GM23338 (cell line): ENCODE measurements around the gene GADL1. TPM values are rescaled to one million over a fixed set of nuclear protein-coding genes. Genes with fewer than 3 reads are reported as not detected.

ENCODE experiments used
- ATAC-seq: fragments of 200-7000 bp; cut with Tn5 transposase; 3 replicates; pipeline ENCODE4 v1.9.1; 2020
- DNase-seq: peaks from one replicate; pipeline ENCODE4 v3.0.0-alpha.2; 2015; ENCODE audit warnings: low spot score
- H2AFZ ChIP-seq: fragments of 200-600 bp; sonication (generic); 2 replicates; pipeline ENCODE4 v1.8.0; 2016; ENCODE audit warnings: antibody characterized with exemption, mild to moderate bottlenecking, moderate library complexity
- H3F3A ChIP-seq: fragments of 200-600 bp; sonication (generic); replicated peaks from 2 replicates; pipeline ENCODE4 v1.8.0; 2017; ENCODE audit warnings: antibody characterized with exemption, mixed run types, low read depth
- H3K27ac ChIP-seq: fragments of 200-600 bp; sonication (generic); 2 replicates; pipeline ENCODE4 v1.6.1; 2016; ENCODE audit warnings: low read depth
- H3K27me3 ChIP-seq: fragments of 200-600 bp; sonication (generic); 2 replicates; pipeline ENCODE4 v1.8.0; 2016; ENCODE audit warnings: mild to moderate bottlenecking, mixed run types, moderate library complexity; ENCODE audit not compliant: insufficient read depth
- H3K36me3 ChIP-seq: fragments of 200-600 bp; sonication (generic); 2 replicates; pipeline ENCODE4 v1.8.0; 2016; ENCODE audit warnings: mild to moderate bottlenecking; ENCODE audit not compliant: insufficient read depth
- H3K4me1 ChIP-seq: fragments of 200-600 bp; sonication (generic); 2 replicates; pipeline ENCODE4 v1.8.0; 2016; ENCODE audit warnings: mild to moderate bottlenecking, moderate library complexity; ENCODE audit not compliant: insufficient read depth
- H3K4me2 ChIP-seq: fragments of 200-600 bp; sonication (generic); 2 replicates; pipeline ENCODE4 v1.7.1; 2017; ENCODE audit warnings: mixed run types
- H3K4me3 ChIP-seq: fragments of 200-600 bp; sonication (generic); 2 replicates; pipeline ENCODE4 v1.6.1; 2016; ENCODE audit warnings: mixed run types
- H3K79me2 ChIP-seq: fragments of 200-600 bp; sonication (generic); replicated peaks from 2 replicates; pipeline ENCODE4 v1.8.0; 2017; ENCODE audit warnings: mild to moderate bottlenecking; ENCODE audit not compliant: insufficient read depth
- H3K9me2 ChIP-seq: fragments of 200-600 bp; sonication (generic); 2 replicates; pipeline ENCODE4 v1.8.0; 2017; ENCODE audit not compliant: insufficient read depth
- H4K20me1 ChIP-seq: fragments of 200-600 bp; sonication (generic); replicated peaks from 2 replicates; pipeline ENCODE4 v1.8.0; 2017; ENCODE audit warnings: mild to moderate bottlenecking; ENCODE audit not compliant: insufficient read depth
- H3K27ac Mint-ChIP-seq: 2 replicates; pipeline ENCODE4 v1.8.0; 2020; ENCODE audit warnings: inconsistent platforms, mild to moderate bottlenecking, moderate library complexity, mixed read lengths
- H3K27me3 Mint-ChIP-seq: 3 replicates; pipeline ENCODE4 v1.8.0; 2022; ENCODE audit warnings: low read depth, mild to moderate bottlenecking, moderate library complexity, mixed read lengths, inconsistent platforms; ENCODE audit not compliant: insufficient read depth, poor library complexity
- H3K36me3 Mint-ChIP-seq: 3 replicates; pipeline ENCODE4 v1.8.0; 2021; ENCODE audit warnings: low read depth, mild to moderate bottlenecking, inconsistent platforms, moderate library complexity, mixed read lengths
- H3K4me1 Mint-ChIP-seq: 3 replicates; pipeline ENCODE4 v1.8.0; 2020; ENCODE audit warnings: mild to moderate bottlenecking, inconsistent platforms, mixed read lengths
- H3K4me3 Mint-ChIP-seq: 3 replicates; pipeline ENCODE4 v1.8.0; 2021; ENCODE audit warnings: moderate library complexity, mild to moderate bottlenecking, inconsistent platforms, mixed read lengths
- H3K9me3 Mint-ChIP-seq: 3 replicates; pipeline ENCODE4 v1.8.0; 2020; ENCODE audit warnings: moderate library complexity, mild to moderate bottlenecking, inconsistent platforms, mixed read lengths
- EZH2phosphoT487 ChIP-seq: fragments of 200-600 bp; sonication (generic); IDR thresholded peaks from one replicate; pipeline ENCODE4 v1.8.1; 2018; ENCODE audit warnings: antibody characterized with exemption; ENCODE audit not compliant: unreplicated experiment
- NANOG ChIP-seq: IDR thresholded peaks from 2 replicates; pipeline ENCODE4 v1.6.1; 2016; ENCODE audit warnings: antibody characterized with exemption, borderline replicate concordance
- POLR2AphosphoS5 ChIP-seq: IDR thresholded peaks from 2 replicates; pipeline ENCODE4 v1.6.1; 2016; ENCODE audit warnings: antibody characterized with exemption, low read depth
- ZNF114 ChIP-seq: fragments of 250-450 bp; sonication (Bioruptor Pico); IDR thresholded peaks from 2 replicates; pipeline ENCODE4 v1.5.0; 2020; ENCODE audit warnings: mild to moderate bottlenecking, moderate library complexity
- ZNF331 ChIP-seq: fragments of 250-450 bp; sonication (Bioruptor Pico); IDR thresholded peaks from 2 replicates; pipeline ENCODE4 v1.5.0; 2020; ENCODE audit warnings: low read depth, mild to moderate bottlenecking, moderate library complexity
- polyA plus RNA-seq: library from polyadenylated mRNA; unstranded; fragments of >200 nt; fragmentation: Nextera tagmentation; extraction: Ambion mirVana; gene quantifications from 2 replicates; pipeline ENCODE4 v1.2.1, GENCODE V29; 2016
- total RNA-seq: library from RNA; depleted of rRNA; stranded (reverse); fragments of >200 nt; shearing (Covaris generic); gene quantifications from 2 replicates; pipeline ENCODE4 v1.2.3, GENCODE V29; 2014
- TF ChIP-seq, protein P1 (sequence below): fragments of 250-450 bp; sonication (Bioruptor Pico); IDR thresholded peaks from 2 replicates; pipeline ENCODE4 v1.5.0; 2020; ENCODE audit warnings: mild to moderate bottlenecking, moderate library complexity
- TF ChIP-seq, protein P2 (sequence below): IDR thresholded peaks from one replicate; pipeline ENCODE4 v1.6.1; 2018; ENCODE audit warnings: antibody characterized with exemption; ENCODE audit not compliant: unreplicated experiment

Gene GADL1
- total and polyA plus RNA-seq, 2 experiments from 2014 or later, result 0.35 to 0.50 TPM

GRCh38 chr3:30711151-30711550 lies 183.3 kb downstream of the GADL1 start:
- H3K4me2 ChIP-seq, result no peak overlapping the region
- DNase-seq, result no peak
- H3K36me3 ChIP-seq, result no peaks in the 10 kb centered on the region
- no peak for ATAC-seq
- peaks cover 12% of the 10 kb centered on the region for H3K36me3 Mint-ChIP-seq
- 0 out of 2 replicates have a peak, but pooled peaks cover 3% of the 10 kb centered on the region for H3K9me2 ChIP-seq
- peaks cover 10% of the 10 kb centered on the region for H3K9me3 Mint-ChIP-seq
- H3K4me1 ChIP-seq, result no peaks in the 10 kb centered on the region
- H3K27ac ChIP-seq, result no peak overlapping the region
- H3K27me3 Mint-ChIP-seq, result no peaks in the 10 kb centered on the region
- no peaks in the 10 kb centered on the region for H3K27me3 ChIP-seq
- H3K27ac Mint-ChIP-seq, result no peak overlapping the region
- no peaks in the 10 kb centered on the region for H3F3A ChIP-seq
- no peak for TF ChIP-seq POLR2AphosphoS5
- no peak for TF ChIP-seq ZNF114 (CRISPR knock-in tag)
- TF ChIP-seq NANOG, result no peak
- TF ChIP-seq, protein P1, sequence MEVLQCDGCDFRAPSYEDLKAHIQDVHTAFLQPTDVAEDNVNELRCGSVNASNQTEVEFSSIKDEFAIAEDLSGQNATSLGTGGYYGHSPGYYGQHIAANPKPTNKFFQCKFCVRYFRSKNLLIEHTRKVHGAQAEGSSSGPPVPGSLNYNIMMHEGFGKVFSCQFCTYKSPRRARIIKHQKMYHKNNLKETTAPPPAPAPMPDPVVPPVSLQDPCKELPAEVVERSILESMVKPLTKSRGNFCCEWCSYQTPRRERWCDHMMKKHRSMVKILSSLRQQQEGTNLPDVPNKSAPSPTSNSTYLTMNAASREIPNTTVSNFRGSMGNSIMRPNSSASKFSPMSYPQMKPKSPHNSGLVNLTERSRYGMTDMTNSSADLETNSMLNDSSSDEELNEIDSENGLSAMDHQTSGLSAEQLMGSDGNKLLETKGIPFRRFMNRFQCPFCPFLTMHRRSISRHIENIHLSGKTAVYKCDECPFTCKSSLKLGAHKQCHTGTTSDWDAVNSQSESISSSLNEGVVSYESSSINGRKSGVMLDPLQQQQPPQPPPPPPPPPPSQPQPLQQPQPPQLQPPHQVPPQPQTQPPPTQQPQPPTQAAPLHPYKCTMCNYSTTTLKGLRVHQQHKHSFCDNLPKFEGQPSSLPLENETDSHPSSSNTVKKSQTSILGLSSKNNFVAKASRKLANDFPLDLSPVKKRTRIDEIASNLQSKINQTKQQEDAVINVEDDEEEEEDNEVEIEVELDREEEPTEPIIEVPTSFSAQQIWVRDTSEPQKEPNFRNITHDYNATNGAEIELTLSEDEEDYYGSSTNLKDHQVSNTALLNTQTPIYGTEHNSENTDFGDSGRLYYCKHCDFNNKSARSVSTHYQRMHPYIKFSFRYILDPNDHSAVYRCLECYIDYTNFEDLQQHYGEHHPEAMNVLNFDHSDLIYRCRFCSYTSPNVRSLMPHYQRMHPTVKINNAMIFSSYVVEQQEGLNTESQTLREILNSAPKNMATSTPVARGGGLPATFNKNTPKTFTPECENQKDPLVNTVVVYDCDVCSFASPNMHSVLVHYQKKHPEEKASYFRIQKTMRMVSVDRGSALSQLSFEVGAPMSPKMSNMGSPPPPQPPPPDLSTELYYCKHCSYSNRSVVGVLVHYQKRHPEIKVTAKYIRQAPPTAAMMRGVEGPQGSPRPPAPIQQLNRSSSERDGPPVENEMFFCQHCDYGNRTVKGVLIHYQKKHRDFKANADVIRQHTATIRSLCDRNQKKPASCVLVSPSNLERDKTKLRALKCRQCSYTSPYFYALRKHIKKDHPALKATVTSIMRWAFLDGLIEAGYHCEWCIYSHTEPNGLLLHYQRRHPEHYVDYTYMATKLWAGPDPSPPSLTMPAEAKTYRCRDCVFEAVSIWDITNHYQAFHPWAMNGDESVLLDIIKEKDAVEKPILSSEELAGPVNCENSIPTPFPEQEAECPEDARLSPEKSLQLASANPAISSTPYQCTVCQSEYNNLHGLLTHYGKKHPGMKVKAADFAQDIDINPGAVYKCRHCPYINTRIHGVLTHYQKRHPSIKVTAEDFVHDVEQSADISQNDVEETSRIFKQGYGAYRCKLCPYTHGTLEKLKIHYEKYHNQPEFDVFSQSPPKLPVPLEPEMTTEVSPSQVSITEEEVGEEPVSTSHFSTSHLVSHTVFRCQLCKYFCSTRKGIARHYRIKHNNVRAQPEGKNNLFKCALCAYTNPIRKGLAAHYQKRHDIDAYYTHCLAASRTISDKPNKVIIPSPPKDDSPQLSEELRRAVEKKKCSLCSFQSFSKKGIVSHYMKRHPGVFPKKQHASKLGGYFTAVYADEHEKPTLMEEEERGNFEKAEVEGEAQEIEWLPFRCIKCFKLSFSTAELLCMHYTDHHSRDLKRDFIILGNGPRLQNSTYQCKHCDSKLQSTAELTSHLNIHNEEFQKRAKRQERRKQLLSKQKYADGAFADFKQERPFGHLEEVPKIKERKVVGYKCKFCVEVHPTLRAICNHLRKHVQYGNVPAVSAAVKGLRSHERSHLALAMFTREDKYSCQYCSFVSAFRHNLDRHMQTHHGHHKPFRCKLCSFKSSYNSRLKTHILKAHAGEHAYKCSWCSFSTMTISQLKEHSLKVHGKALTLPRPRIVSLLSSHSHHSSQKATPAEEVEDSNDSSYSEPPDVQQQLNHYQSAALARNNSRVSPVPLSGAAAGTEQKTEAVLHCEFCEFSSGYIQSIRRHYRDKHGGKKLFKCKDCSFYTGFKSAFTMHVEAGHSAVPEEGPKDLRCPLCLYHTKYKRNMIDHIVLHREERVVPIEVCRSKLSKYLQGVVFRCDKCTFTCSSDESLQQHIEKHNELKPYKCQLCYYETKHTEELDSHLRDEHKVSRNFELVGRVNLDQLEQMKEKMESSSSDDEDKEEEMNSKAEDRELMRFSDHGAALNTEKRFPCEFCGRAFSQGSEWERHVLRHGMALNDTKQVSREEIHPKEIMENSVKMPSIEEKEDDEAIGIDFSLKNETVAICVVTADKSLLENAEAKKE (CRISPR knock-in tag), result no peak
- no peak overlapping the region for H2AFZ ChIP-seq
- H3K4me1 Mint-ChIP-seq, result peaks cover 2% of the 10 kb centered on the region; the same call in 1 of the 3 replicates
- H3K4me3 ChIP-seq, result no peak overlapping the region
- H3K4me3 Mint-ChIP-seq, result no peak overlapping the region
- H3K79me2 ChIP-seq, result no peaks in the 10 kb centered on the region
- H4K20me1 ChIP-seq, result no peaks in the 10 kb centered on the region

DNA sequence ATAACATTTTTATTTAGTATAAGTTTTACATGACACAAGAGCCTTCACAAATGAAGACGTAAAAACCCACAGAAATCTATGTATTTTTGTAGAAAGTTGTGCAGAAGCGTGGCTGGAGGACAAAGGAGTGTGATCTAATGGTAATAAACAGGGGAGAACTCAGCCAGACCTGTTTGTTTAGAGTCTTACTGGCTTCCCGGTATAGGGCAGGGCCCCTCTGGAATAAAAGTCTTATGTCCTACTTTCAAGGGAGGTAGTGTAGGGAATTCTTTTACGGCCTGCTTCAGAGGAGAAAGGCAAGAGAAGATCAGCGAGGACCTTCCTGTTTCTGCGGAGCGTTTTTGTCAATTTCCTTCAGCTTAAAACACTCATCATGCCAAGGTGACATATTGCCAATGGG lies 184.4 kb downstream of the GADL1 start:
- no peak overlapping the region for H3K4me3 ChIP-seq
- no peaks in the 10 kb centered on the region for H3K27me3 ChIP-seq
- H3K4me2 ChIP-seq, result no peak overlapping the region
- no peaks in the 10 kb centered on the region for H3K36me3 ChIP-seq
- peaks cover 4% of the 10 kb centered on the region; the same call in 1 of the 2 replicates for H3K4me1 ChIP-seq
- no peak for ATAC-seq
- no peak for DNase-seq
- no peak overlapping the region for H3K27ac ChIP-seq
- no peaks in the 10 kb centered on the region for H3K79me2 ChIP-seq
- no peaks in the 10 kb centered on the region for H3F3A ChIP-seq
- no peak overlapping the region for H2AFZ ChIP-seq
- peaks cover 4% of the 10 kb centered on the region for H3K4me1 Mint-ChIP-seq
- peaks cover 20% of the 10 kb centered on the region for H3K9me3 Mint-ChIP-seq
- H3K4me3 Mint-ChIP-seq, result no peak overlapping the region
- H3K27me3 Mint-ChIP-seq, result no peaks in the 10 kb centered on the region
- 0 out of 2 replicates have a peak, but pooled peaks cover 3% of the 10 kb centered on the region for H3K9me2 ChIP-seq
- no peak overlapping the region for H3K27ac Mint-ChIP-seq
- peaks cover 23% of the 10 kb centered on the region for H3K36me3 Mint-ChIP-seq
- no peaks in the 10 kb centered on the region for H4K20me1 ChIP-seq
- TF ChIP-seq, protein P2, sequence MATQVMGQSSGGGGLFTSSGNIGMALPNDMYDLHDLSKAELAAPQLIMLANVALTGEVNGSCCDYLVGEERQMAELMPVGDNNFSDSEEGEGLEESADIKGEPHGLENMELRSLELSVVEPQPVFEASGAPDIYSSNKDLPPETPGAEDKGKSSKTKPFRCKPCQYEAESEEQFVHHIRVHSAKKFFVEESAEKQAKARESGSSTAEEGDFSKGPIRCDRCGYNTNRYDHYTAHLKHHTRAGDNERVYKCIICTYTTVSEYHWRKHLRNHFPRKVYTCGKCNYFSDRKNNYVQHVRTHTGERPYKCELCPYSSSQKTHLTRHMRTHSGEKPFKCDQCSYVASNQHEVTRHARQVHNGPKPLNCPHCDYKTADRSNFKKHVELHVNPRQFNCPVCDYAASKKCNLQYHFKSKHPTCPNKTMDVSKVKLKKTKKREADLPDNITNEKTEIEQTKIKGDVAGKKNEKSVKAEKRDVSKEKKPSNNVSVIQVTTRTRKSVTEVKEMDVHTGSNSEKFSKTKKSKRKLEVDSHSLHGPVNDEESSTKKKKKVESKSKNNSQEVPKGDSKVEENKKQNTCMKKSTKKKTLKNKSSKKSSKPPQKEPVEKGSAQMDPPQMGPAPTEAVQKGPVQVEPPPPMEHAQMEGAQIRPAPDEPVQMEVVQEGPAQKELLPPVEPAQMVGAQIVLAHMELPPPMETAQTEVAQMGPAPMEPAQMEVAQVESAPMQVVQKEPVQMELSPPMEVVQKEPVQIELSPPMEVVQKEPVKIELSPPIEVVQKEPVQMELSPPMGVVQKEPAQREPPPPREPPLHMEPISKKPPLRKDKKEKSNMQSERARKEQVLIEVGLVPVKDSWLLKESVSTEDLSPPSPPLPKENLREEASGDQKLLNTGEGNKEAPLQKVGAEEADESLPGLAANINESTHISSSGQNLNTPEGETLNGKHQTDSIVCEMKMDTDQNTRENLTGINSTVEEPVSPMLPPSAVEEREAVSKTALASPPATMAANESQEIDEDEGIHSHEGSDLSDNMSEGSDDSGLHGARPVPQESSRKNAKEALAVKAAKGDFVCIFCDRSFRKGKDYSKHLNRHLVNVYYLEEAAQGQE, result no peak
- TF ChIP-seq EZH2phosphoT487 (no peak), NANOG (no peak), ZNF114 (CRISPR knock-in tag) (no peak), POLR2AphosphoS5 (no peak), ZNF331 (CRISPR knock-in tag) (no peak)
